Fibroblast of mammary gland (primary cell): ENCODE measurements around the gene LGALS1.
A peak's percentile ranks its signal among the peaks of the same experiment; 100 is the strongest.
"Not testable (repeated sequence)": the region's sequence is repeated elsewhere in the genome, so short reads cannot be mapped to it uniquely, and the experiment has no call there.

Experiments
- DNase-seq: peaks from one replicate; pipeline ENCODE4 v3.0.0-alpha.2; 2010; ENCODE audit warnings: low read depth
- H3K4me3 ChIP-seq: 2 replicates; pipeline ENCODE4 v1.5.1; 2011; ENCODE audit warnings: low read depth, mild to moderate bottlenecking, low read length, moderate library complexity; ENCODE audit not compliant: control insufficient read depth
- CTCF ChIP-seq: conservative IDR thresholded peaks from 2 replicates; pipeline ENCODE4 v1.5.1; 2011; ENCODE audit warnings: low read depth, low read length, inconsistent platforms; ENCODE audit not compliant: control insufficient read depth, insufficient read depth

The LGALS1 gene

DNA sequence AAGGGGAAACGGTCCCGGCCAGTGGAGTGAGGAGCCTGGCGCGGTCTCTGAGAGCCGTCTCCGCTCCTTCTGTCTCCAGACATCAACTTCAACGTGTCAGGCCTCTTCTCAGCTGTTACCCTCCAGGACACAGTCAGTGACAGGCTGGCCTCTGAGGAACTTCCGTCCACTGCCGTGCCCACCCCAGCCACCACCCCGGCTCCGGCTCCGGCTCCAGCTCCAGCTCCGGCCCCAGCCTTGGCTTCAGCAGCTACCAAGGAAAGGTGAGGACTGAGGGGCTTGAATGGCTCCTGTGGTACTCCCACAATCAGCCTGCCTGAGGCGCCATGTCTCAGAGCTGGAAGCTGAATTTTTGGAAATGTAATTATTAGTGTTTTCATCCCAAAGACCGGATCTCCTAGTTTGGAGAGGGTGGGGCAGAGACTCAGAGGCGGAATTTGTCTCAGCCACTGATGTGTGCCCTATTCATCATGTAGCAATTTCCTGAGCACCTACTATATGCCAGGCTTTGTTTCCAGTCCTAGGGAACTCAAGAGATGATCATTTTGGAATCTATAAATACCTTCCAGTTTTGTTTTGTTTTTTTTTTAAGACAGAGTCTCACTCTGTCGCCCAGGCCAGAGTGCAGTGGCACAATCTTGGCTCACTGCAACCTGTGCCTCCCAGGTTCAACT lies 24.8 kb upstream of the LGALS1 start:
- no peak for TF ChIP-seq CTCF
- DNase-seq, result no peak
- H3K4me3 ChIP-seq, result no peak overlapping the region

- no peak for TF ChIP-seq CTCF
- DNase-seq, result no peak
Measured at GRCh38 chr22:37654563-37655251, 20.7 kb upstream of the LGALS1 start.

GRCh38 chr22:37655252-37655563 lies 20.2 kb upstream of the LGALS1 start:
- DNase-seq, result no peak
- H3K4me3 ChIP-seq, result no peak overlapping the region
- TF ChIP-seq CTCF, result no peak

More at GRCh38 chr22:37654563-37655251, 20.7 kb upstream of the LGALS1 start:
- no peak overlapping the region for H3K4me3 ChIP-seq

- H3K4me3 ChIP-seq, DNase-seq: not testable (repeated sequence)
Measured at GRCh38 chr22:37656583-37656982, 18.9 kb upstream of the LGALS1 start.

DNA sequence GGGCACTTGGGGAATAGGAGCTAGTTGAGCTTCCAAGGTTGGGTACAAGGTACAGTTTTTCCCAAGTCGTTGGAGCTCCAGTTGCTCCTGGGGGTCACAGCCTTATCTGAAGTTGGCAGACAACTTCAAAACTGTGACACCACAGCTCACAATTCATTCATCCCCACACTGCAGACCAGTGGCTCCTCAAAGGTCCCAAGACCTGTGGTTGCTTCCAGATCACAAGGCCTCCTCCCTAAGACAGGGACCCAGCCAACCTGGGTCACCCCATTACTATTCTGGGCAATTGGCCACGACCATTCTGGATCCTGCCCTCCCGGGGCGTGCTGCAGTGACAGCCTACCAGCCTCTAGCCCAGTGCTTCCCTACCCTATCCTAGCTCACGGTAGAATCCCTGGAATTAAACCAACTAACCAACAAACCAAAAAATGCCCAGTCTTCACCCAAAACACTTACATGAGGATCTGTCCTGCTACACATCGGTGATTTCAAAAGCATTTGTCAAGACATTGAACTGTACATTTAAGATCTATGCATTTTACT lies 17.8 kb upstream of the LGALS1 start:
- DNase-seq, result no peak
- TF ChIP-seq CTCF, result no peak
- H3K4me3 ChIP-seq, result peak overlapping the region; percentile 68

- peak within 1 kb of the TSS; percentile 68 for H3K4me3 ChIP-seq
- DNase-seq, result peak; percentile 100
- TF ChIP-seq CTCF, result no peak
Measured at GRCh38 chr22:37658133-37659065, 17.0 kb upstream of the LGALS1 start, which contains the start of gene PDXP. PDXP (plus strand) TSS chr22:37658723; CDS start chr22:37658783, 60 bp downstream.
